Measurements from ENCODE around the gene SETD7. TPM values are rescaled to one million over a fixed set of nuclear protein-coding genes. Genes with fewer than 3 reads are reported as not detected.

The SETD7 gene
- total RNA-seq, 1 donor from 2014 or later, result 22.6 TPM

GRCh38 chr4:139567159-139567870, 11.3 kb upstream of the SETD7 start:
- no peak overlapping the region for H3K4me3 Mint-ChIP-seq (ENCODE audit: unreplicated experiment)
- peaks cover 5% of the 10 kb centered on the region for H3K36me3 Mint-ChIP-seq (ENCODE audit: unreplicated experiment)
- TF ChIP-seq, protein P1, sequence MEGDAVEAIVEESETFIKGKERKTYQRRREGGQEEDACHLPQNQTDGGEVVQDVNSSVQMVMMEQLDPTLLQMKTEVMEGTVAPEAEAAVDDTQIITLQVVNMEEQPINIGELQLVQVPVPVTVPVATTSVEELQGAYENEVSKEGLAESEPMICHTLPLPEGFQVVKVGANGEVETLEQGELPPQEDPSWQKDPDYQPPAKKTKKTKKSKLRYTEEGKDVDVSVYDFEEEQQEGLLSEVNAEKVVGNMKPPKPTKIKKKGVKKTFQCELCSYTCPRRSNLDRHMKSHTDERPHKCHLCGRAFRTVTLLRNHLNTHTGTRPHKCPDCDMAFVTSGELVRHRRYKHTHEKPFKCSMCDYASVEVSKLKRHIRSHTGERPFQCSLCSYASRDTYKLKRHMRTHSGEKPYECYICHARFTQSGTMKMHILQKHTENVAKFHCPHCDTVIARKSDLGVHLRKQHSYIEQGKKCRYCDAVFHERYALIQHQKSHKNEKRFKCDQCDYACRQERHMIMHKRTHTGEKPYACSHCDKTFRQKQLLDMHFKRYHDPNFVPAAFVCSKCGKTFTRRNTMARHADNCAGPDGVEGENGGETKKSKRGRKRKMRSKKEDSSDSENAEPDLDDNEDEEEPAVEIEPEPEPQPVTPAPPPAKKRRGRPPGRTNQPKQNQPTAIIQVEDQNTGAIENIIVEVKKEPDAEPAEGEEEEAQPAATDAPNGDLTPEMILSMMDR (IDR thresholded peaks at IDR 0.05; ENCODE audit: partially characterized antibody, unreplicated experiment), result no peak
- no peak overlapping the region for H3K27ac Mint-ChIP-seq (ENCODE audit: unreplicated experiment)
- H3K4me1 Mint-ChIP-seq (ENCODE audit: low read depth, unreplicated experiment), result no peaks in the 10 kb centered on the region
- peaks cover 6% of the 10 kb centered on the region for H3K27me3 Mint-ChIP-seq (ENCODE audit: unreplicated experiment)
- H3K9me3 Mint-ChIP-seq (ENCODE audit: unreplicated experiment), result peaks cover 2% of the 10 kb centered on the region
- no peak for DNase-seq

- Mint-ChIP-seq H3K27me3 (ENCODE audit: unreplicated experiment) (peaks cover 13% of the 10 kb centered on the region), H3K4me1 (ENCODE audit: low read depth, unreplicated experiment) (peaks cover 4% of the 10 kb centered on the region), H3K9me3 (ENCODE audit: unreplicated experiment) (peaks cover 2% of the 10 kb centered on the region), H3K4me3 (ENCODE audit: unreplicated experiment) (no peak overlapping the region), H3K27ac (ENCODE audit: unreplicated experiment) (no peak overlapping the region), H3K36me3 (ENCODE audit: unreplicated experiment) (peaks cover 5% of the 10 kb centered on the region)
- DNase-seq, result no peak
- TF ChIP-seq, protein P1 (IDR thresholded peaks at IDR 0.05; ENCODE audit: partially characterized antibody, unreplicated experiment), result no peak
Observed at GRCh38 chr4:139564502-139564901, 8.5 kb upstream of the SETD7 start.

DNA sequence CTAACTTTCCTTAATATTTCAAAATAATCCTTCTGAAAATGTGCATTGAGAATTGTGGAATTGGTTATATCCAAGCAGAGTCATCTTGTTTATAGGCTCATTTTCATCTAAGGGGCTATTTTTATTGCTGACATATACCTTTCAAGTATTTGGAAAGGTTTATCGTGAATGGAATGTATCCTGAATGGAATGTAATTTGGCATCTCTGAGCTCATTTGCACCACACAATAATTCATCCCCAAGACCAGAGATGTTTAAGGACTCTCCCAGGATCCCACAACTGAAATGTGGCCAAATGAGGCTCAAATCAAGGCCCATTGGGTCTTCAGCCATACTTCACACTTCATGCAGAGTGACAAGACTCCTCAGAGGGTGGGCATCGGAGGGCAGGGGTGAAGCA, 7.5 kb upstream of the SETD7 start:
- Mint-ChIP-seq H3K4me1 (ENCODE audit: low read depth, unreplicated experiment) (peaks cover 11% of the 10 kb centered on the region), H3K36me3 (ENCODE audit: unreplicated experiment) (peaks cover 5% of the 10 kb centered on the region), H3K9me3 (ENCODE audit: unreplicated experiment) (peaks cover 2% of the 10 kb centered on the region), H3K27ac (ENCODE audit: unreplicated experiment) (no peak overlapping the region), H3K27me3 (ENCODE audit: unreplicated experiment) (peaks cover 11% of the 10 kb centered on the region), H3K4me3 (ENCODE audit: unreplicated experiment) (no peak overlapping the region)
- TF ChIP-seq, protein P1 (IDR thresholded peaks at IDR 0.05; ENCODE audit: partially characterized antibody, unreplicated experiment), result no peak
- DNase-seq, result no peak

- Mint-ChIP-seq H3K27ac (ENCODE audit: unreplicated experiment) (no peak overlapping the region), H3K9me3 (ENCODE audit: unreplicated experiment) (peaks cover 3% of the 10 kb centered on the region), H3K27me3 (ENCODE audit: unreplicated experiment) (peaks cover 10% of the 10 kb centered on the region), H3K4me3 (ENCODE audit: unreplicated experiment) (no peak overlapping the region), H3K4me1 (ENCODE audit: low read depth, unreplicated experiment) (peaks cover 11% of the 10 kb centered on the region), H3K36me3 (ENCODE audit: unreplicated experiment) (peaks cover 5% of the 10 kb centered on the region)
- TF ChIP-seq, protein P1 (IDR thresholded peaks at IDR 0.05; ENCODE audit: partially characterized antibody, unreplicated experiment), result no peak
- DNase-seq, result no peak
Observed at GRCh38 chr4:139562839-139563238, 6.8 kb upstream of the SETD7 start.

- no peak for DNase-seq
- Mint-ChIP-seq H3K4me1 (ENCODE audit: low read depth, unreplicated experiment) (peaks cover 11% of the 10 kb centered on the region), H3K27ac (ENCODE audit: unreplicated experiment) (no peak overlapping the region), H3K4me3 (ENCODE audit: unreplicated experiment) (no peak overlapping the region), H3K27me3 (ENCODE audit: unreplicated experiment) (peaks cover 15% of the 10 kb centered on the region), H3K9me3 (ENCODE audit: unreplicated experiment) (peaks cover 5% of the 10 kb centered on the region), H3K36me3 (ENCODE audit: unreplicated experiment) (peaks cover 5% of the 10 kb centered on the region)
- TF ChIP-seq, protein P1 (IDR thresholded peaks at IDR 0.05; ENCODE audit: partially characterized antibody, unreplicated experiment), result no peak
Observed at GRCh38 chr4:139562067-139562684, 6.2 kb upstream of the SETD7 start.
